ENCODE data around the gene UGT1A10.

UGT1A10 gene

GRCh38 chr2:233811087-233811486 is 174.8 kb downstream of the UGT1A10 start:
- H3K27me3 Mint-ChIP-seq, result peaks cover 3% of the 10 kb centered on the region
- H3K4me3 Mint-ChIP-seq, result no peak overlapping the region
- H3K27ac Mint-ChIP-seq, result no peak overlapping the region
- H3K4me1 Mint-ChIP-seq (ENCODE audit: low read depth), result no peaks in the 10 kb centered on the region
- no peaks in the 10 kb centered on the region for H3K9me3 Mint-ChIP-seq
- intact Hi-C loops (cut with micrococcal nuclease), result no loop called here
- H3K36me3 Mint-ChIP-seq (ENCODE audit: low read depth), result no peaks in the 10 kb centered on the region

- H3K36me3 Mint-ChIP-seq (ENCODE audit: low read depth), result no peaks in the 10 kb centered on the region
- H3K9me3 Mint-ChIP-seq, result no peaks in the 10 kb centered on the region
- intact Hi-C loops (cut with micrococcal nuclease), result no loop called here
- no peak overlapping the region for H3K27ac Mint-ChIP-seq
- H3K4me1 Mint-ChIP-seq (ENCODE audit: low read depth), result no peaks in the 10 kb centered on the region
- no peak overlapping the region for H3K4me3 Mint-ChIP-seq
- H3K27me3 Mint-ChIP-seq, result peaks cover 3% of the 10 kb centered on the region
Observed at GRCh38 chr2:233811732-233812131, 175.5 kb downstream of the UGT1A10 start.

- Mint-ChIP-seq H3K9me3 (no peaks in the 10 kb centered on the region), H3K4me1 (ENCODE audit: low read depth) (no peaks in the 10 kb centered on the region), H3K36me3 (ENCODE audit: low read depth) (no peaks in the 10 kb centered on the region), H3K4me3 (no peak overlapping the region), H3K27me3 (peaks cover 3% of the 10 kb centered on the region), H3K27ac (no peak overlapping the region)
- intact Hi-C loops (cut with micrococcal nuclease), result no loop called here
Observed at GRCh38 chr2:233813236-233814055, 177.2 kb downstream of the UGT1A10 start.

- Mint-ChIP-seq H3K9me3 (no peaks in the 10 kb centered on the region), H3K4me1 (ENCODE audit: low read depth) (no peaks in the 10 kb centered on the region), H3K36me3 (ENCODE audit: low read depth) (no peaks in the 10 kb centered on the region), H3K27ac (no peak overlapping the region), H3K4me3 (no peak overlapping the region), H3K27me3 (peaks cover 3% of the 10 kb centered on the region)
- intact Hi-C loops (cut with micrococcal nuclease), result no loop called here
Observed at GRCh38 chr2:233814056-233814835, 178.0 kb downstream of the UGT1A10 start.

GRCh38 chr2:233815861-233816260 is 179.6 kb downstream of the UGT1A10 start:
- no peak overlapping the region for H3K4me3 Mint-ChIP-seq
- peaks cover 3% of the 10 kb centered on the region for H3K27me3 Mint-ChIP-seq
- no peaks in the 10 kb centered on the region for H3K4me1 Mint-ChIP-seq (ENCODE audit: low read depth)
- intact Hi-C loops (cut with micrococcal nuclease), result no loop called here
- no peaks in the 10 kb centered on the region for H3K9me3 Mint-ChIP-seq
- H3K36me3 Mint-ChIP-seq (ENCODE audit: low read depth), result no peaks in the 10 kb centered on the region
- H3K27ac Mint-ChIP-seq, result no peak overlapping the region

GRCh38 chr2:233816334-233816733 is 180.1 kb downstream of the UGT1A10 start:
- intact Hi-C loops (cut with micrococcal nuclease), result no loop called here
- Mint-ChIP-seq H3K27me3 (peaks cover 3% of the 10 kb centered on the region), H3K36me3 (ENCODE audit: low read depth) (no peaks in the 10 kb centered on the region), H3K27ac (no peak overlapping the region), H3K9me3 (no peaks in the 10 kb centered on the region), H3K4me3 (no peak overlapping the region), H3K4me1 (ENCODE audit: low read depth) (no peaks in the 10 kb centered on the region)

- no peaks in the 10 kb centered on the region for H3K36me3 Mint-ChIP-seq (ENCODE audit: low read depth)
- H3K27ac Mint-ChIP-seq, result no peak overlapping the region
- no peaks in the 10 kb centered on the region for H3K4me1 Mint-ChIP-seq (ENCODE audit: low read depth)
- H3K9me3 Mint-ChIP-seq, result no peaks in the 10 kb centered on the region
- intact Hi-C loops (cut with micrococcal nuclease), result no loop called here
- H3K4me3 Mint-ChIP-seq, result no peak overlapping the region
- peaks cover 3% of the 10 kb centered on the region for H3K27me3 Mint-ChIP-seq
Observed at GRCh38 chr2:233816771-233817170, 180.5 kb downstream of the UGT1A10 start.

- Mint-ChIP-seq H3K4me3 (no peak overlapping the region), H3K27ac (no peak overlapping the region), H3K27me3 (peaks cover 3% of the 10 kb centered on the region), H3K9me3 (no peaks in the 10 kb centered on the region), H3K4me1 (ENCODE audit: low read depth) (no peaks in the 10 kb centered on the region), H3K36me3 (ENCODE audit: low read depth) (no peaks in the 10 kb centered on the region)
- intact Hi-C loops (cut with micrococcal nuclease), result no loop called here
Observed at GRCh38 chr2:233817361-233817911, 181.2 kb downstream of the UGT1A10 start.

GRCh38 chr2:233817995-233818638 is 181.9 kb downstream of the UGT1A10 start:
- no peaks in the 10 kb centered on the region for H3K36me3 Mint-ChIP-seq (ENCODE audit: low read depth)
- no peak overlapping the region for H3K27ac Mint-ChIP-seq
- H3K4me1 Mint-ChIP-seq (ENCODE audit: low read depth), result peaks cover 3% of the 10 kb centered on the region
- peaks cover 3% of the 10 kb centered on the region for H3K27me3 Mint-ChIP-seq
- no peaks in the 10 kb centered on the region for H3K9me3 Mint-ChIP-seq
- no peak overlapping the region for H3K4me3 Mint-ChIP-seq
- intact Hi-C loops (cut with micrococcal nuclease), result no loop called here

- H3K9me3 Mint-ChIP-seq, result no peaks in the 10 kb centered on the region
- no peak overlapping the region for H3K4me3 Mint-ChIP-seq
- H3K27me3 Mint-ChIP-seq, result peaks cover under 1% of the 10 kb centered on the region
- no peaks in the 10 kb centered on the region for H3K36me3 Mint-ChIP-seq (ENCODE audit: low read depth)
- no peak overlapping the region for H3K27ac Mint-ChIP-seq
- intact Hi-C loops (cut with micrococcal nuclease), result no loop called here
- peaks cover 8% of the 10 kb centered on the region for H3K4me1 Mint-ChIP-seq (ENCODE audit: low read depth)
Observed at GRCh38 chr2:233818639-233819621, 182.7 kb downstream of the UGT1A10 start.

GRCh38 chr2:233819884-233820773 is 183.9 kb downstream of the UGT1A10 start:
- Mint-ChIP-seq H3K4me3 (no peak overlapping the region), H3K27me3 (no peaks in the 10 kb centered on the region), H3K4me1 (ENCODE audit: low read depth) (peaks cover 8% of the 10 kb centered on the region), H3K36me3 (ENCODE audit: low read depth) (no peaks in the 10 kb centered on the region), H3K27ac (no peak overlapping the region), H3K9me3 (no peaks in the 10 kb centered on the region)
- intact Hi-C loops (cut with micrococcal nuclease), result no loop called here

GRCh38 chr2:233820774-233821105 is 184.5 kb downstream of the UGT1A10 start:
- H3K4me1 Mint-ChIP-seq (ENCODE audit: low read depth), result peaks cover 8% of the 10 kb centered on the region
- H3K4me3 Mint-ChIP-seq, result no peak overlapping the region
- H3K27me3 Mint-ChIP-seq, result peaks cover 2% of the 10 kb centered on the region
- H3K36me3 Mint-ChIP-seq (ENCODE audit: low read depth), result no peaks in the 10 kb centered on the region
- H3K27ac Mint-ChIP-seq, result no peak overlapping the region
- intact Hi-C loops (cut with micrococcal nuclease), result no loop called here
- no peaks in the 10 kb centered on the region for H3K9me3 Mint-ChIP-seq

Measured in dendritic cell treated with granulocyte-macrophage colony-stimulating factor and Interleukin-4, amounts not matched to agents 40 ng/mL and 50 ng/mL, for 4 days (primary cell).